Fibroblast of lung (primary cell): ENCODE measurements around the gene CYP2A7.

Source experiments
- CTCF ChIP-seq, 2 donors: IDR thresholded peaks in 1 of 2; conservative IDR thresholded peaks in 1 of 2; 1 replicate in 1 of 2; 2 replicates in 1 of 2; pipeline ENCODE4 v1.5.1; 2011 to 2012; ENCODE audit warnings: low read length in 2 of 2, control low read depth in 1 of 2, inconsistent platforms in 1 of 2, low read depth in 1 of 2, mild to moderate bottlenecking in 1 of 2
- EZH2 ChIP-seq: IDR thresholded peaks from 2 replicates; pipeline ENCODE4 v1.5.1; 2012; ENCODE audit warnings: low read length, control low read depth, mild to moderate bottlenecking; ENCODE audit errors: missing control alignments

- no peak for TF ChIP-seq CTCF (conservative IDR thresholded peaks at IDR 0.05 in 1 of 2, IDR thresholded peaks at IDR 0.05 in 1 of 2; ENCODE audit: low read depth in 1 of 2, low read length in 2 of 2)
- no peak for TF ChIP-seq EZH2
These were observed 52.8 kb downstream of the CYP2A7 start for GRCh38 chr19:40829205-40829604.
